Endodermal cell (in vitro differentiated cells): ENCODE data around the gene RPTN. TPM values are rescaled to one million over a fixed set of nuclear protein-coding genes. Genes with fewer than 3 reads are reported as not detected.

ENCODE experiments used
- DNase-seq: peaks from one replicate; pipeline ENCODE4 v3.0.0-alpha.2; 2017
- H3K27ac ChIP-seq: 2 replicates; pipeline ENCODE4 v1.5.1; 2013; ENCODE audit warnings: mild to moderate bottlenecking, low read depth, low read length, moderate library complexity
- H3K27me3 ChIP-seq: 2 replicates; pipeline ENCODE4 v1.6.1; 2013; ENCODE audit warnings: mild to moderate bottlenecking, low read length, moderate library complexity; ENCODE audit not compliant: insufficient read depth, control insufficient read depth, poor library complexity, severe bottlenecking
- H3K36me3 ChIP-seq: 2 replicates; pipeline ENCODE4 v1.7.0; 2013; ENCODE audit warnings: mild to moderate bottlenecking, low read length, moderate library complexity; ENCODE audit not compliant: control insufficient read depth, insufficient read depth
- H3K4me1 ChIP-seq: one replicate; pipeline ENCODE4 v1.7.0; 2013; ENCODE audit warnings: low read length; ENCODE audit not compliant: control insufficient read depth, insufficient read depth
- H3K4me3 ChIP-seq: 2 replicates; pipeline ENCODE4 v1.5.1; 2013; ENCODE audit warnings: mild to moderate bottlenecking, low read length, moderate library complexity
- H3K9ac ChIP-seq: 2 replicates; pipeline ENCODE4 v1.6.1; 2013; ENCODE audit warnings: mild to moderate bottlenecking, low read length, moderate library complexity; ENCODE audit not compliant: poor library complexity, severe bottlenecking; ENCODE audit errors: extremely low read depth
- H3K9me3 ChIP-seq: 2 replicates; pipeline ENCODE4 v1.6.1; 2013; ENCODE audit warnings: mild to moderate bottlenecking, low read length, moderate library complexity; ENCODE audit not compliant: control insufficient read depth
- H3K27ac Mint-ChIP-seq: 2 replicates; pipeline ENCODE4 v1.8.0; 2020; ENCODE audit warnings: mixed read lengths
- H3K27me3 Mint-ChIP-seq: 2 replicates; pipeline ENCODE4 v1.8.0; 2021; ENCODE audit warnings: mild to moderate bottlenecking, mixed read lengths; ENCODE audit not compliant: insufficient read depth
- H3K36me3 Mint-ChIP-seq: 2 replicates; pipeline ENCODE4 v1.8.0; 2020; ENCODE audit warnings: low read depth, mixed read lengths
- H3K4me1 Mint-ChIP-seq: 2 replicates; pipeline ENCODE4 v1.8.0; 2020; ENCODE audit warnings: mixed read lengths
- H3K4me3 Mint-ChIP-seq: 2 replicates; pipeline ENCODE4 v1.8.0; 2020; ENCODE audit warnings: mild to moderate bottlenecking, moderate library complexity, mixed read lengths
- H3K9me3 Mint-ChIP-seq: 2 replicates; pipeline ENCODE4 v1.8.0; 2020; ENCODE audit warnings: mild to moderate bottlenecking, mixed read lengths
- CTCF ChIP-seq: fragments of 200-600 bp; sonication (generic); conservative IDR thresholded peaks from 2 replicates; pipeline ENCODE4 v1.5.0; 2021; ENCODE audit warnings: antibody characterized with exemption, mild to moderate bottlenecking
- WGBS, 2 experiments: methylation state at CpG; one replicate each; pipeline versions ENCODE4 v1.1.5 to v1.1.7; 2013; ENCODE audit warnings: missing lambda C conversion rate in 2 of 2, mixed read lengths in 1 of 2; ENCODE audit not compliant: insufficient coverage in 1 of 2, insufficient read length in 1 of 2; 5-methylcytosine and 5-hydroxymethylcytosine counted together
- total RNA-seq, 2 donors: library from RNA; stranded (reverse); fragmentation: NEBNext Ultra II Directional in 1 of 2; extraction: Animal tissue kit (Norgen Biotek cat#: 25700) in 1 of 2; gene quantifications; 2 replicates in 1 of 2; 3 replicates in 1 of 2; pipeline ENCODE4 v1.2.1, GENCODE V29; 2021

RPTN gene
- total RNA-seq, 2 donors from 2014 or later = not detected

GRCh38 chr1:152104854-152105253 is 54.2 kb downstream of the RPTN start:
- Histone ChIP-seq H3K36me3 (no peaks in the 10 kb centered on the region), H3K4me1 (no peaks in the 10 kb centered on the region), H3K9me3 (peaks cover 20% of the 10 kb centered on the region), H3K4me3 (no peak overlapping the region), H3K27ac (no peak overlapping the region), H3K27me3 (peaks cover 51% of the 10 kb centered on the region), H3K9ac (no peak overlapping the region)
- TF ChIP-seq CTCF = no peak
- 30 to 31% methylated on average over 2 of the region's 2 CpGs for WGBS, 2 experiments
- H3K4me3 Mint-ChIP-seq = no peak overlapping the region
- H3K27ac Mint-ChIP-seq = no peak overlapping the region
- no peaks in the 10 kb centered on the region for H3K36me3 Mint-ChIP-seq
- H3K27me3 Mint-ChIP-seq = peaks cover 49% of the 10 kb centered on the region
- H3K9me3 Mint-ChIP-seq = no peaks in the 10 kb centered on the region
- H3K4me1 Mint-ChIP-seq = no peaks in the 10 kb centered on the region
- DNase-seq = no peak

Other genes starting within 250 kb of the RPTN start
- 10 to 100 TPM; 12.2 to 14.3 TPM for gene THEM4, start 249.7 kb downstream of the RPTN start, total RNA-seq
- 100 to 1,000 TPM; 352 to 880 TPM for gene S100A10, start 165.4 kb downstream of the RPTN start, total RNA-seq
- gene S100A11, start 122.2 kb downstream of the RPTN start, total RNA-seq = 100 to 1,000 TPM; 163 to 248 TPM
- gene TCHHL1, start 70.2 kb downstream of the RPTN start, total RNA-seq = not detected
- under 1 TPM; 0.09 TPM for gene TCHH, start 43.8 kb downstream of the RPTN start, total RNA-seq
- not detected for gene HRNR, start 65.0 kb upstream of the RPTN start, total RNA-seq
- gene FLG, start 166.0 kb upstream of the RPTN start, total RNA-seq = not detected
- gene FLG2, start 200.8 kb upstream of the RPTN start, total RNA-seq = not detected